Panc1 (cell line): ENCODE measurements around the gene PRAMEF1.

ENCODE experiments used
- POLR2AphosphoS5 ChIP-seq: IDR thresholded peaks from 2 replicates; pipeline ENCODE4 v1.6.1; 2012; ENCODE audit warnings: mild to moderate bottlenecking, low read depth, low read length, moderate library complexity
- SIN3A ChIP-seq: IDR thresholded peaks from 2 replicates; pipeline ENCODE4 v1.6.1; 2012; ENCODE audit warnings: low read depth, mild to moderate bottlenecking, low read length, moderate library complexity, borderline replicate concordance; ENCODE audit not compliant: insufficient read depth
- TF ChIP-seq, protein P1 (sequence below): fragments of 450-650 bp; IDR thresholded peaks from 2 replicates; pipeline ENCODE4 v1.5.1; 2017; ENCODE audit warnings: mild to moderate bottlenecking
- TF ChIP-seq, protein P2 (sequence below), 2 experiments: IDR thresholded peaks; 2 replicates each; pipeline ENCODE4 v1.6.1; 2011 to 2012; ENCODE audit warnings: low read depth in 2 of 2, control low read depth in 1 of 2, low read length in 1 of 2, mild to moderate bottlenecking in 1 of 2, moderate library complexity in 1 of 2; ENCODE audit not compliant: insufficient read depth in 1 of 2

DNA sequence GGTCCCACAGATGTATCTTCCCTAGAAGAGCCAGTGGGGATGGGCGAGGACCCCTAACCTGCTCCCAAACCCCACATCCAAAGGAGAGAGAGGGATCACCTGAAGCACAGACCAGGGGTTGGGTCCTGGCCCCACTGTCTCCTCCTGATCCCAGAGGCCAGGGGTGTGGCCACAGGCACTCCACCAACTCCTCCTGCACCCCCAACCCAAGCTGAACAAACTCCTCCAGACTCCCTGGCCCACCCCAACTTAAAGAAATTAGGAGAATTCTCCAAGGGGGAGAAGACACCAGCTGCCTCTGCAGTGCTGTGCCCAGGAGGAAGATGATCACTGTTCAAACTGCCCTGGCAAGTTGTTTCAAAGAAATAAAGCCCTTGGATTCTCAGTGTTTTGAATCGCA, 22.2 kb upstream of the PRAMEF1 start:
- TF ChIP-seq, protein P1, sequence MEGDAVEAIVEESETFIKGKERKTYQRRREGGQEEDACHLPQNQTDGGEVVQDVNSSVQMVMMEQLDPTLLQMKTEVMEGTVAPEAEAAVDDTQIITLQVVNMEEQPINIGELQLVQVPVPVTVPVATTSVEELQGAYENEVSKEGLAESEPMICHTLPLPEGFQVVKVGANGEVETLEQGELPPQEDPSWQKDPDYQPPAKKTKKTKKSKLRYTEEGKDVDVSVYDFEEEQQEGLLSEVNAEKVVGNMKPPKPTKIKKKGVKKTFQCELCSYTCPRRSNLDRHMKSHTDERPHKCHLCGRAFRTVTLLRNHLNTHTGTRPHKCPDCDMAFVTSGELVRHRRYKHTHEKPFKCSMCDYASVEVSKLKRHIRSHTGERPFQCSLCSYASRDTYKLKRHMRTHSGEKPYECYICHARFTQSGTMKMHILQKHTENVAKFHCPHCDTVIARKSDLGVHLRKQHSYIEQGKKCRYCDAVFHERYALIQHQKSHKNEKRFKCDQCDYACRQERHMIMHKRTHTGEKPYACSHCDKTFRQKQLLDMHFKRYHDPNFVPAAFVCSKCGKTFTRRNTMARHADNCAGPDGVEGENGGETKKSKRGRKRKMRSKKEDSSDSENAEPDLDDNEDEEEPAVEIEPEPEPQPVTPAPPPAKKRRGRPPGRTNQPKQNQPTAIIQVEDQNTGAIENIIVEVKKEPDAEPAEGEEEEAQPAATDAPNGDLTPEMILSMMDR, result no peak
- TF ChIP-seq SIN3A (no peak), POLR2AphosphoS5 (no peak)
- TF ChIP-seq, protein P2, sequence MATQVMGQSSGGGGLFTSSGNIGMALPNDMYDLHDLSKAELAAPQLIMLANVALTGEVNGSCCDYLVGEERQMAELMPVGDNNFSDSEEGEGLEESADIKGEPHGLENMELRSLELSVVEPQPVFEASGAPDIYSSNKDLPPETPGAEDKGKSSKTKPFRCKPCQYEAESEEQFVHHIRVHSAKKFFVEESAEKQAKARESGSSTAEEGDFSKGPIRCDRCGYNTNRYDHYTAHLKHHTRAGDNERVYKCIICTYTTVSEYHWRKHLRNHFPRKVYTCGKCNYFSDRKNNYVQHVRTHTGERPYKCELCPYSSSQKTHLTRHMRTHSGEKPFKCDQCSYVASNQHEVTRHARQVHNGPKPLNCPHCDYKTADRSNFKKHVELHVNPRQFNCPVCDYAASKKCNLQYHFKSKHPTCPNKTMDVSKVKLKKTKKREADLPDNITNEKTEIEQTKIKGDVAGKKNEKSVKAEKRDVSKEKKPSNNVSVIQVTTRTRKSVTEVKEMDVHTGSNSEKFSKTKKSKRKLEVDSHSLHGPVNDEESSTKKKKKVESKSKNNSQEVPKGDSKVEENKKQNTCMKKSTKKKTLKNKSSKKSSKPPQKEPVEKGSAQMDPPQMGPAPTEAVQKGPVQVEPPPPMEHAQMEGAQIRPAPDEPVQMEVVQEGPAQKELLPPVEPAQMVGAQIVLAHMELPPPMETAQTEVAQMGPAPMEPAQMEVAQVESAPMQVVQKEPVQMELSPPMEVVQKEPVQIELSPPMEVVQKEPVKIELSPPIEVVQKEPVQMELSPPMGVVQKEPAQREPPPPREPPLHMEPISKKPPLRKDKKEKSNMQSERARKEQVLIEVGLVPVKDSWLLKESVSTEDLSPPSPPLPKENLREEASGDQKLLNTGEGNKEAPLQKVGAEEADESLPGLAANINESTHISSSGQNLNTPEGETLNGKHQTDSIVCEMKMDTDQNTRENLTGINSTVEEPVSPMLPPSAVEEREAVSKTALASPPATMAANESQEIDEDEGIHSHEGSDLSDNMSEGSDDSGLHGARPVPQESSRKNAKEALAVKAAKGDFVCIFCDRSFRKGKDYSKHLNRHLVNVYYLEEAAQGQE (IDR thresholded peaks at IDR 0.05; ENCODE audit: insufficient read depth in 1 of 2, low read depth in 2 of 2, low read length in 1 of 2), result no peak
